ENCODE measurements around the gene COL18A1.
"Not testable (repeated sequence)": the region's sequence is repeated elsewhere in the genome, so short reads cannot be mapped to it uniquely, and the experiment has no call there.

Gene COL18A1

DNA sequence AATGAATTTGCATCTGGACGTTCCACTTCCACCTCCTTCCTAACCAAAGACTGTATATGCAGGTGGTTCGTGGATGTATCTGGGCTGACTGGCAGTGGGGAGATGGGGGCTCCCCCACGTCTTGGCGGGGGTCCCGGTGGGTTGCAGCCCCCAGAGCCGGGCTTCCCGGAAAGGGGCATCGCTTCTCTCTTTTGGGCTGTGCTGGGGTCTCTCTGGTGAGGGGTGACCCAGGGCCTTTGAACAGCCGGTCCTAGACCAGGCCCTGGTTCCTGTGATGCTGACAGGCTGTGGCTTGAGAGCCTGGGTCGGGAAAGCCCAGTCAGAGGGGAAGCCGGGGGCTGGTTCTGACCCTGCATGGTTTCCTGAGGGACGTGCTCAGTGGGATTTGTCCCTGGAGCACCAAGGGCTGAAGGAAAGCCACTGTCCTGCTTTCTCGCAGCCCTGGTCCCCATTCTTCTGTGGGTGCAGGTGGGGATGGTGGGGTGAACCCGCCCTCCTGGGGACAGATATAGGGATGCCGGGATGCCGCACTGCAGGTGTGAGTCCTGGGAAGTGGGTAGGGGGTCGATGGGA is 29.8 kb downstream of the COL18A1 start:
- no peak overlapping the region for H3K4me3 ChIP-seq (ENCODE audit: low read depth, low read length)
- no peak for DNase-seq (ENCODE audit: low read depth)

DNA sequence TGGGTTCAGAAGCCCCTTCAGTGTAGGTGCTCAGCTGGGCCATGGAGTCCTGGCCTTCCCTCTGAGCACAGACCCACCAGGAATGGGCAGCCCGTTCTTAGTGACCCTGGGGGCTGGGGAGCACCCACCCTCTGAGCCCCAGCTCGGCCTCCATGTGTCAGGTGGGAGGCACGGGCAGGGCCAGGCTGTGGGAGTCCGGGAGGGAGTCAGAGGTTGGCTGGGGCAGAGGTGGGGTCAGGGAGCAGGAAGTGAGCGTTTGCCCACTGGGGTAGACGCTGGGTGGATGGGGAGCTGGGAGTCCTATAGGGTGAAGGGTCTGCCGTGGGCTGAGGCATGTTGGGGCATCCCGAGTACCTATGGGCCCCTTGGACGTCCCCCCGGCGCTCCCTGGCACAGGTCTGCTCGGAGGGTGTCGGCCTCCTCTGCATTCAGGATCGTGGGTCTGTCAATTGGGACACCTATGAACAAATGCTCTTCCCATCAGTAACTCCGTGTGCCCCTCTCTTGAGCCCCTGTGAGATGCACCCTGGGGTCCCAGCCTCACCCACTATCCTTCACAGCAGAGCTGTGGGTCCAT is 30.5 kb downstream of the COL18A1 start:
- no peak for DNase-seq (ENCODE audit: low read depth)
- no peak overlapping the region for H3K4me3 ChIP-seq (ENCODE audit: low read depth, low read length)

DNA sequence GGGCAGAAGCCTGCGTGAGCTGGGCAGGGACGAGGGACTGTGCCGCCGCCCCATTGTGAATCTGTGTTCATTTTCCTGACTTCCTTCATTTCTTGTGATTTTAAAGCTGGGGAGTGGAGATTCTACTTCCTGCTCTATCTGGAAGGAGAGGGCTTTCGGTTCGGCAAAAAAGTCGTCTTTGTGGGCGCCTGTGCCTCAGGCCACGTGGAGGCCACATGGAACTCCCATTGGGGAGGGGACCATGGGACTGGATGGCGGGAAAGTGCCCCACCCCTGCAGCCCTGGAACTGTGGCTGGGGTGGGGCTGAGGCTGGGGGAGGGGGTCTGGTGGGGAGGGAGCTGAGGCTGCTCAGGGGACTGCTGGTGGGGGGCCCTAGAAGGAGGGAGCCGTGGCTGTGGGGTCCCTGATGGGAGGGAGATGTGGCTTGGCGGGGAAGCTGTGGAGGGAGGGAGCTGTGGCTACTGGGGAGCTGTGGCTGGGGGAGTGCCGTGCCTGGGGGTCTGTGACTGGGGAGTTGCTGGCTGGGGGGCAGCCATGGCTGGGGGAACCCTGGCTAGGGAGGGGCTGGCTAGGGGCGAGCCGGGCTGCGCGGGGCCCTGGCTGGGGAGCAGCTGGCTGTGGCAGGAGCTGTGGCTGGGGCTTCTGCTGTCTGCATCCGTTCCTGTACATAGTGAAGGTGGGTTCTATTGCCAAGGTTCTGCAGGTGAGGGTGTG is 31.5 kb downstream of the COL18A1 start:
- no peak for DNase-seq (ENCODE audit: low read depth)
- H3K4me3 ChIP-seq (ENCODE audit: low read depth, low read length), result no peak overlapping the region

DNA sequence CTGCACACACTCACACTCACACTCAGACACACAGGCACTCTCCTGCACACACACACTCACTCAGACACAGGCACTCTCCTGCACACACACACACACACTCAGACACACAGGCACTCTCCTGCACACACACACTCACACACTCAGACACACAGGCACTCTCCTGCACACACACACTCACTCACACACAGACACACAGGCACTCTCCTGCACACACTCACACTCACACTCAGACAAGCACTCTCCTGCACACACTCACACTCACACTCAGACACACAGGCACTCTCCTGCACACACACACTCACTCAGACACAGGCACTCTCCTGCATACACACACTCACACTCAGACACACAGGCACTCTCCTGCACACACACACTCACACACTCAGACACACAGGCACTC is 32.9 kb downstream of the COL18A1 start:
- not testable (repeated sequence) for DNase-seq (ENCODE audit: low read depth); H3K4me3 ChIP-seq (ENCODE audit: low read depth, low read length)

DNA sequence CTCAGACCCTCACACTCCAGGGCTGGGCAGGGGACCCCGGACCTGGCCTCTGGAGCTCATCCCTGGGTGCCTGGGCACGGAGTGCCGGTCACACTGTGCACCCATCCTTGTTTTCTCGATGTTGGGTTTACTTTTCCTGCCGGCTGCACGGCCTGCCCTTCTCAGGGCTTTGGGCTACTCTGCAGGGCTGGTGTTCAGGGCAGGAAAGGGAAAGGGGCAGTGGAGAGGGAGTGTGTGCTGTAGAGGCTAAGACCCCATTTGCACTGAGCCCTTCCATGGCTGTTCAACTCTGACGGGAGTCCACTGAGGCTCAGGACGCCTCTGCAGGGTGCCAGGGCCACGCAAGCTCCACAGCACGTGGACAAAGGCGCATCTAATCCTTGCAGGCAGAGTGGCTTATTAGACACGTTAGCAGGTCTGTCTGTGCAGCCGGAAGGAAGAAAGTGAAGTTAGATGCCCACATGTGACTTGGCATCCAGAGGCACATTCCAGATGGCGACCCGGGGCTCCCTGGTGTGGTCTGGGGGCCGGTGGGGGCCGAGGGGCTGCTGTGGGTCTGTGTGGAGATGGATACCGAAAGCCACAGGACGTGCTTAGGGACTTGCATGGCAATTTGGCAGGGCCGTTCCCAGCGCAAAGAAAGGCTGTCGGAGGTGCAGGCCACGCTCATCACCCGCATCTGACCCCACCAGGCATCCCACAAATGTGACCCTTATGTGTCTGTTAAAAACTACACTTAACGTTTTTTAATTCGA is 33.6 kb downstream of the COL18A1 start:
- no peak for DNase-seq (ENCODE audit: low read depth)
- no peak overlapping the region for H3K4me3 ChIP-seq (ENCODE audit: low read depth, low read length)

DNA sequence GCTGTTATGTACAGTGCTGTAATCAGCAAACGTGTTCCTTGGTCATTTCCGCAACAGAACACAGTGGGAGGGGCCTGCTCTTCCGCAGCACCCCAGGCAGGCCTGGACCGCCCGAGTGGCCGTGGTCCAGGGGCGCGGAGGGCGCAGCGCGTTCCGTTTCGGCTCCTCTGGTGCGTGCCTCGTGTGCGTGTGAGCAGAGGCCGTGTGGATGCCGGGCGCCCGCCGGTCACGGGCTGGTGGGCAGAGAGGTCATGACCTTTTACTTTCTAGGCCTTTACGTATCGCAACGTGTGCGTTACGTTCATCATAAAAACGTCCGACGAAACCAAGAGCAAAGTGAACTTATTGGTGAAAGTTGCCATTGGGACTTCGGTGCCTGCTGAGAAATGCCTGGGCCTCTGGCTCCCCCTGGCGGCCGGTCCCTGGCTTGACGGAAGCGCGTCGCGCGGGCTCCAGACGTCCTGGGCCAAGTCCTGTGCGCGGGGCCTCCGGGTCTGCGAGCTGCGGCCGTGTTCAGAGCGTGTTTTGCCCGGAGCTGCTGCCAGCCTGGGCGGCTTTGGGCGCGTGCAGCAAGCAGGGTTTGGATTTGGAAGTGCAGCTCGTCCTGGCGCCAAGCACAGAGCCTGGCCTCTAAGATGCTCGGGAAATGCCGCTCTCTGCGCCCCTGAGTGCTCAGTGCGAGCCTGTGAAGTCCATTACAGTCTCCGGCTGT is 34.4 kb downstream of the COL18A1 start:
- peak; percentile 42 for DNase-seq (ENCODE audit: low read depth)
- H3K4me3 ChIP-seq (ENCODE audit: low read depth, low read length), result peak overlapping the region; percentile 22

DNA sequence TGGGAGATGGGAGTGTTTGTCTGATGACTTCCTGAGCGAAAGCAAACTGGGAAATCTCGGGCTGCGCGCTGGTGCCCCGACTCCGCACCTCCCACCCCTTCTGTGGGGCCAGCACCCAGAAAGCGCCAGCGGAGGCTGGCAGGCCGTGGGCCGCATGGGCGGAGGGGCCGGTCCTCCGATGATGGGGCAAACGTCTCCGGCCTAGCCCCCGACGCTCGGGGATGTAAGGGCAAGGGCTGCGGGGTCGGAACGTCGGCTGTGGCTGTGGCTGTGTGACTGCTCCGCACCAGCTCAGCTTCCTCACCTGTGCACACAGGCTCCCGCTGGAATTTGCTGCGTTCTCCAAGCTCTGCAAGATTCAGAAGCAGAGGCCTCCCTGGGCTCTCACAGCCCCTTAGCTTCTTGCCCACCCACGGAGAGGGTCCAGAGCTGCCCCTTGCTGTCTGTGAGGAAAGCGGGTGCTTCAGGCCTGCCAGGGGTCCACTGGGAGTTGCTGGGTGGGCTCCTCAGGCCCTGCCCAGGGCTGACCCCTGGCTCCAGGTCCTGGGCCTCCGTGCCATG is 35.0 kb downstream of the COL18A1 start:
- DNase-seq (ENCODE audit: low read depth), result no peak
- H3K4me3 ChIP-seq (ENCODE audit: low read depth, low read length), result no peak overlapping the region

DNA sequence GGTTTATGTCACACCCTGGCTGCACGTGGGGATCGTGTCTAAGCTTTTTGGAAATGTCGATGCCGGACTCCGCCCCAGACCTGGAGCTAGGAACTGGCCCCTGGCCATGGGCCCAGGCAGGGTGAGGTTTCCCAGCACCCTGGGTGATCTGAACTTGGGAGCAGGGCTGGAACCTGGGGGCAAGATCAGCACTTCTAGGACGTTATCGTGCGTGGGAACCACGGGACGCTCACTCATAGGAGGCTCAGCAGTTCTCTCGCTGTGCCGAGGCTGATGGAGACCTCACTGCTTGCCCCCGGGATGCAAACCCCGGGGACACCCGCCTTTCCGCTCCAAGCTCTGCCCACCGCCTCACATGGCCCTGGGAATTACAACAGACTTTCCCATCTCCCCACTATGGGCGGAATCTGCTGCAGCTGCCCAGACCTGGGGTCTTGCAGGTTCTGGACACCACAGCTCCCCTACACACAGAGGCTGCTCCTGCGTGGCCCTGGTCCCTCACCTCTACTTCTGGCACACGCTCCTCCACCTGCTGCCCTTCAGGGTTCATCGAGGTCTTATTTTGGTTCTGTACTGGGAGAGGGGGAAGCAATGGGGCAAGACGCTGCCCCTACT is 35.9 kb downstream of the COL18A1 start:
- no peak for DNase-seq (ENCODE audit: low read depth)
- H3K4me3 ChIP-seq (ENCODE audit: low read depth, low read length), result no peak overlapping the region

DNA sequence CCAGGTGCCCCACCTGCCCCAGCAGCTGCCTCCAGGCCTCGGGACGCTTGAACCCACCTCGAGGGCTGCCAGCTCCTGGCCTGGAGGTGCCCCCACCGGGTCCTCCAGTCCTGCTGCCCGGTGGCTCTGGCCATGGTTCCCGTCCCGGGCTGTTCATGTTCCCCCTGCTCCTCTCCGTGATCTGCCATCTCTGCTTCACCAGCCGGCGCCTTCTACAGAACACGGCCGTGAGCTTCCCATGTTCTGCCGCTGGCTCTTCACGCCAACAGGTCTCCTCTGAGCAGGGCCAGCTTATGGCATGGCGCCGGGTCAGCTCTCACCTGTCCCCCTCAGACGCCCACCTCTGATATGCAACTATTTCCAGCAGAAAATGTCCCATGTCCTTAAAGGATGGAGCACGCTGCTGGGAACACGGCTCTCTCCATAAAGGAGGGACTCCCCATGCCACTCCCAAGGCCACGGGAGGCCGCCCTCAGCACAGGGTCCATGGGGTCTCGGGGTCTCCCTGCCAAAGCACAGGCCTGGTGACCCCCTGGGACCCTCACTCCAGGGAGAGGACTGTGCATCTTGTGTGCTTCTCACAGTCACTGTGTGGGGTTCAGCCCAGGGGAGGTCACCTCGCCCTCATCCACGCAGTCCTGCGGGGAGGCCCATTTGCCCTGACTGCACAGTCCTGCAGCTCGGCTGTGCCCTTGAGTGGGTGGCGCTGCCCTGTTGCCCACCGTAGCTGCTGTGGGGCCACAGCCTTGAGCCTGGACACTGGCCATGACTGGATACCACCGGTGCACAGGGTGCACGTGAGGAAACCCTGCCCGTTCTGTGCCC is 36.7 kb downstream of the COL18A1 start:
- DNase-seq (ENCODE audit: low read depth), result no peak
- H3K4me3 ChIP-seq (ENCODE audit: low read depth, low read length), result no peak overlapping the region

DNA sequence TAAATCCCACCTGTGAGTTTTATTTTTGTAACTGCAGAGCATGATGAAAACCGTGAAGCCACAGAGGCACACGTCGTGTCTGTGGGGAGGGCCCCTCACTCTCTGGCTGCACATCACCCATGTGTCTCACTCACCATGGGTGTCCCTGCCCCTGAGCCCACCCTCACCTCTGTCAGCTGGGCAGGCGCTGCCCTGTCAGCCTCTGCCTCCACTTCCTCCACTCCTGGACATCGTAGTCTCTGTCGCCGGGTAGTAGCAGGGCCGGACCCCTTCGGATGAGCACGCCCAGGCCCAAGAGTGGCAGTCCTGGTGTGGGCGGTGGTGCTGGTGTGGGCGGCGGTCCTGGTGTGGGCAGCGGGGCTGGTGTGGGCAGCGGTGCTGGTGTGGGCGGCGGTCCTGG is 37.3 kb downstream of the COL18A1 start:
- H3K4me3 ChIP-seq (ENCODE audit: low read depth, low read length), result no peak overlapping the region
- DNase-seq (ENCODE audit: low read depth), result no peak

DNA sequence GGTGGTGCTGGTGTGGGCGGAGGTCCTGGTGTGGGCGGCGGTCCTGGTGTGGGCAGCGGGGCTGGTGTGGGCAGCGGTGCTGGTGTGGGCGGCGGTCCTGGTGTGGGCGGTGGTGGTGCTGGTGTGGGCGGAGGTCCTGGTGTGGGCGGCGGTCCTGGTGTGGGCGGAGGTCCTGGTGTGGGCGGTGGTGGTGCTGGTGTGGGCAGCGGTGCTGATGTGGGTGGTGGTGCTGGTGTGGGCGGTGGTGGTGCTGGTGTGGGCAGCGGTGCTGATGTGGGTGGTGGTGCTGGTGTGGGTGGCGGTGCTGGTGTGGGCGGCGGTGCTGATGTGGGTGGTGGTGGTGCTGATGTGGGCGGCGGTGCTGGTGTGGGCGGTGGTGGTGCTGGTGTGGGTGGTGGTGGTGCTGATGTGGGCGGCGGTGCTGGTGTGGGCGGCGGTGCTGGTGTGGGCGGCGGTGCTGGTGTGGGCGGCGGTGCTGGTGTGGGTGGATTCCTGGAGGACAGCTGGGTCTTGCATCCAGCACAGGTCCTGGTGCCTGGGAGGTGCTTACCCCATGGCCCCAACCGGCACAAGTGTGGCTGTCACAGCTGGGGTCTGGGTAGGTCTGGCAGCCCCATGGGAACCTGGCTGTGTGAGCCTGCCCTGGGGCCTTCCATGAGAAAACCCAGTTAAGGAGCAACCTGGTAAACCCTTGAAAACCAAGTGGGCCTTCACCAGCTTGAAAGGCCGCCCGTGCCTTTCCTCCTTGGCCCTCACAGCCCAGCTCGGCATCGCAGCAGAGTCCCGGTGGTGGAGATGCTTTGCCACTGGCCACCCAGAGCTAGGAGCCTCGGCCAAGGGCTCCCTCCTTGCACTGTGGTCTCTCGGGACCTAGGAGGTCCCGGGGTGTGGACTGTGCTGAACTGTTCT is 38.0 kb downstream of the COL18A1 start:
- DNase-seq (ENCODE audit: low read depth); H3K4me3 ChIP-seq (ENCODE audit: low read depth, low read length): not testable (repeated sequence)

DNA sequence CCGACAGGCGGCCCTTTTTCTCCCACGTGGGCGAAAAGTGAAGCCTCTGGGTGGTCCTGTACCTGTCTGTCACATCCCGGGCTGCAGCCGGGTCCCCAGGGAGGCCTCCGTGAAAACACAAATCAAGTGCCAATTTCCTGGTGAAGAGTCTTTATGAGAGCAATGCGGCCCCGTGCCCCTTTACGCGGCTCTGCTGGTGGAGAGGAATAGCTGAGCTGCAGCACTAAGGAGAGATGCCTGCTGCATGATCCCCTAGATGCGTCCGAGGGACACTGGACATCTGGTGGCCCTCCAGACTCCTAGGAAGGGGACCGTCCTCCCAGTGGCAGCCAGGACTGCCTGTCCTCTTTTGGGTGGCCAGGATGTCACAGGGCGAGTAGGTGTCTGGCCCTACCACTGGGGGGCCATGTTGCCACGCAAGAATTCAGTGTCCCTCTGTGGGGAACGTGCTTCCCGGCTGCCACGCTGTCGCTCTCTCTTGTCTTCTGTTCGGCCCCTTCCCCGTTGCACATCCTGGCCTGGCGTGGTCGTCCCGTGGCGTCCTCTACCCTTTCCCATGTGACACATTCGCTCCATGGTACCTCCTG is 38.7 kb downstream of the COL18A1 start:
- no peak for DNase-seq (ENCODE audit: low read depth)
- H3K4me3 ChIP-seq (ENCODE audit: low read depth, low read length), result no peak overlapping the region

DNA sequence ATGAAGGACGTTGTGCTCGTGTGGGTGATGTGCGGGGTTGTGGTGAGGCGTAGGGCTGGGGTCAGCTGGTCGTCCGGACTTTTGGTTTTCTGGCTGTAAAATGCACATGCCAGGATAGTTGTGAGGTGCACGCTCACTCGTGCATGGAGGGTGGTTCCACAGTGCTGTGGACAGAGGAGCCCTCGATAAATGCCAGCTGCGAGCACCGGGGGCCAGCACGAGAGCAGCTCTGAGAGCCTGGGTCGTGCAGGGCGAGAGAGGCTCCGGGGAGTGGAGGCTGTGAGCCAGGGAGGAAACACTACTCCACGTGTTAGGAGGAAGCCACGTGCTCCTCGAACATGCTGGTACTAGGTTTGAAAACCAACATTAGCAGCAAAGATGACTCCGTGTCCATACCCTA is 39.4 kb downstream of the COL18A1 start:
- H3K4me3 ChIP-seq (ENCODE audit: low read depth, low read length), result no peak overlapping the region
- DNase-seq (ENCODE audit: low read depth), result no peak

DNA sequence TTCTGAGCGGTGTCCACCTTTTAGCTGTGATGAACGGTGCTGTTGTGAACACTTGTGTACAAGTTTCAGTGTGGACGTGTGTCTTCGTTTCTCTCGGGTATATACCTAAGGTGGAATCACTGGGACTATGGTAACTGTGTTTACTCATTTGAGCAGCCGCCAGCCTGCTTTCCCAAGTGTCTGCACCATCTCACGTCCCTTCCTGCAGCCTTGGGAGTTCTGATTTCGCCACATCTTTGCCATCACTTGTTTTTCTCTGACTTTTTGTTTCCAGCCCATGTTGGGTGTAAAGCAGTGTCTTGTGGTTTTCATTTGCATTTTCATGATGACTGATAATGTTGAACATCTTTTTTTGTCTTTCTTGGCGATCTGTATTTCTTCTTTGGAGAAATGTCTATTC is 40.4 kb downstream of the COL18A1 start:
- no peak for DNase-seq (ENCODE audit: low read depth)
- no peak overlapping the region for H3K4me3 ChIP-seq (ENCODE audit: low read depth, low read length)

DNA sequence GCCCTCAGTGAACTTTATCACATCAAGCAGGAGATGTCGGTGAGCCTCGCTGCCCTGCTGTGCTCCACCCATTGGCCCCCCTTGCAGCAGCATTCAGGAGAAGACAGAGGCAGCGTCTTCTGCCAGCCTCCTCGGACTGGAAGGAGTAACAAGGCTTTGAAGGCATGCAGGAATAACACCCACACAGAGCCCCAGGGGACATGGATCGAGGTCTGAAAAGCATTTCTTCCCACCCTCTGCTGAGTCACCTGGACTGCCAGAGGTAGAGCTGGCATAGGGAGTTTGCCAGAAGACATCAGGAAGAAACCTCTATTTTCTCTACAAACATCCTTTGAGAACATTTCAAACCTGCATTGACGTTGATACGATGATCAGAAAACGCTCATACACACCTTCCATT is 42.9 kb downstream of the COL18A1 start:
- DNase-seq (ENCODE audit: low read depth), result no peak
- no peak overlapping the region for H3K4me3 ChIP-seq (ENCODE audit: low read depth, low read length)

DNA sequence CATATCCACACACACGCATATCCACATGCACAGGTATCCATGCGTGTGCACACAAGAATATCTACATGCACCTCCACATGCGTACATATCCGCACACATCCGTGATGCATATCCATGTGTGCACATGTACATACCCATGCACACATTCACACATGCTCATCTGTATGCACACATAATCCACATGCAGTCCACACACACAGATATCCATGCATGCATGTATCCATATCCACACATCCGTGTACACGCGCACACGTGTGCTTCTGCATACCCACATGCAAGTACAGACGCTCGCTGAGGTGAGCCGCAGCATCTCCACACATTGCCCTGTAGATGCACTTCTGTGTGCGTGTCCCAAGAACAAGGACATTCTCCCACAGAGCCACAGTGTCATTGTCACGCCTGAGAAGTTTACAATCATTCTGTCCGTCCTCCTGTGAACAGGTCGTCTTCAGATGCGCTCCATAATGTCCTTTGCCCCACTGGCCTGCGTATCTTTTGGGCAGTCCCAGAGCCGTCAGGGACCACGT is 43.4 kb downstream of the COL18A1 start:
- no peak overlapping the region for H3K4me3 ChIP-seq (ENCODE audit: low read depth, low read length)
- DNase-seq (ENCODE audit: low read depth), result no peak
